ENCODE data around the gene GABRA5. TPM values are rescaled to one million over a fixed set of nuclear protein-coding genes. Genes with fewer than 3 reads are reported as not detected.

GABRA5 gene
- total RNA-seq, 4 donors from 2014 or later: not detected

- ATAC-seq (ENCODE audit: low FRiP score) (no peak), DNase-seq (ENCODE audit: low spot score) (no peak)
- no peak for TF ChIP-seq CTCF (IDR thresholded peaks at IDR 0.05)
These were observed 69.6 kb downstream of the GABRA5 start for GRCh38 chr15:26936502-26936901.

- TF ChIP-seq CTCF (IDR thresholded peaks at IDR 0.05): no peak
- ATAC-seq (ENCODE audit: low FRiP score) (no peak), DNase-seq (ENCODE audit: low spot score) (no peak)
These were observed 70.3 kb downstream of the GABRA5 start for GRCh38 chr15:26937134-26937533.

- no peak for ATAC-seq (ENCODE audit: low FRiP score)
- TF ChIP-seq CTCF (IDR thresholded peaks at IDR 0.05): no peak
- no peak for DNase-seq (ENCODE audit: low spot score)
These were observed 72.5 kb downstream of the GABRA5 start for GRCh38 chr15:26939398-26939797.

GRCh38 chr15:26941489-26941888, 74.6 kb downstream of the GABRA5 start:
- DNase-seq (ENCODE audit: low spot score) (no peak), ATAC-seq (ENCODE audit: low FRiP score) (no peak)
- TF ChIP-seq CTCF (IDR thresholded peaks at IDR 0.05): no peak

GRCh38 chr15:26943866-26944265, 77.0 kb downstream of the GABRA5 start:
- TF ChIP-seq CTCF (IDR thresholded peaks at IDR 0.05): no peak
- no peak for DNase-seq (ENCODE audit: low spot score)
- no peak for ATAC-seq (ENCODE audit: low FRiP score)

GRCh38 chr15:26945046-26945445, 78.2 kb downstream of the GABRA5 start:
- ATAC-seq (ENCODE audit: low FRiP score) (no peak), DNase-seq (ENCODE audit: low spot score) (no peak)
- no peak for TF ChIP-seq CTCF (IDR thresholded peaks at IDR 0.05)

- TF ChIP-seq CTCF (IDR thresholded peaks at IDR 0.05): no peak
- ATAC-seq (ENCODE audit: low FRiP score) (no peak), DNase-seq (ENCODE audit: low spot score) (no peak)
These were observed 83.1 kb downstream of the GABRA5 start for GRCh38 chr15:26950001-26950400.
